ENCODE results near the gene TRAF3.

The TRAF3 gene

DNA sequence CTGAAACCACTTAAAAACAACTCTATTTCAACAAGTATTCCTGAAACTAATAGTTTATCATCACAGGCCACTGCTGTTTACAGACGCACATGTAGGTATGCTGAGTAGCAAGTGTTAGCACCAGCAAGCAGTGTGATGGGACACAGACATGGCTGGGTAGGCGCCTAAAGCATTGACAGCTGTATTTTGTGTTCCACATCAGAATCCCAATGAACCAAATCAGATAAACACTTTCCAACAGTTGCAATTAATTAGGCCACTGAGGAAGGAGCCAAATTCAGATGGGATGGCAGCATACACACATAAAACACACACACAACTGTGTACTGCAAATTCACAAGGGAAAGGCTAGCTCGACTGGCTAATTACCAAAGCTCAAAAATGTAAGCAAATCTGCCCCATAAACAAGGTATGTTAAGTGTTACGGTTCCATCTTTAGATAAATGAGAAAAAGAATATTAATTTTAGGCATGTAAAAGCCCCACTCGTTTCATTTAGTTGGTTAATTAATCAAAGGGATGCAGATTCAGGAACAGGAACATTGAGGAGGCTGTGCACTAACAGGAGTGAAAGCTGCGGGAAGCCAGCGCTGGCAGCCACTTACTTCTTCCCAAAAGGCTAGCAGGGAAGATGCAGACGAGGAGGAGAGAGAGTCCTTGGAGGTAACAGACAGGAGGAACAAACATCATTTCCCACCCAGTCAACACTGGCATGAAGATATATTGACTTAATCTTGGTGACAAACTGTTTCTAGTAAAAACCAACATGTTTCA lies 178.6 kb downstream of the TRAF3 start:
- no peak for DNase-seq (ENCODE audit: low spot score)

- DNase-seq (ENCODE audit: low spot score) = no peak
Observed at GRCh38 chr14:102957222-102957621, 180.0 kb downstream of the TRAF3 start.

- no peak for DNase-seq (ENCODE audit: low spot score)
Observed at GRCh38 chr14:102958461-102958860, 181.2 kb downstream of the TRAF3 start.
